HG02970 (cell line): ENCODE data around the gene ENOPH1.
"Not testable (repeated sequence)": the region's sequence is repeated elsewhere in the genome, so short reads cannot be mapped to it uniquely, and the experiment has no call there.

Experiments
- ATAC-seq: cut with Tn5 transposase; IDR thresholded peaks from one replicate; pipeline ENCODE4 v1.9.1; 2021; ENCODE audit warnings: mild to moderate bottlenecking, moderate library complexity, moderate number of reproducible peaks; ENCODE audit not compliant: unreplicated experiment, low FRiP score

ENOPH1 gene

DNA sequence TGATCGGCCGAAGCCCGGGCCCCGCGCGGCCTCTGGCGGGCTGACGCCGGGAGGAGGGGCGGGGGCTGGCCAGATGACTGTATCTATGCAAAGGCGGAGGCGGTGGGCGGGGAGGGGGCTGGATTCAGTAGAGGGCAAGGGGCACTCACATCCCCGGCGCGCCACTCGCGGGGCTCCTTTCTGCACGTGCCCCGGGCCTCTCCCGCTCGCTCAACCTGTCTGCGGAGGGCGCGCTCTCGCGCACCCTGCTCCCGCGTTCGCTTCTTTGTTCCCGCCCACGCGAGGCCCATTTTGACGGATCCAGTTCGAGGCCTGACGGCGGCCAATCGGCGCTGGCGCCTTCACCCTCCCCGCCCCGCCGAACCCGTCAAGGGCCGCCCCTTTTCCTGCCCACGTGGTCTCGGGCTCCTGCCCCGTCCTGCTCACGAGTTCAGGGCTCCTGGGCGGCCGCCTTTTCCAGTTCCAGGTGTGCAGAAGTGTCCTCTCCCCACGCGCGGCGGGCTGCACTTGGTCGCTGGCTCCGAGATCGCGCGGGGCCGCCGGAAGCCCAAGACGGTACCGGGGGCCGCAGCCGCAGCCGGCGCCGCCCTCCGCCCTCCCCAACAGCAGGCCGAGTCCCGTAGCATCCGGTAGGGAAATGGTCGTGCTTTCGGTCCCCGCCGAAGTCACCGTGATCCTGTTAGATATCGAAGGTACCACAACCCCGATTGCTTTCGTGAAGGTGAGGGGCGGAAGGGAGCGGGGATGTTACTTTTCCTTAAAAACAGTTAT lies at the start of gene ENOPH1, which contains the start of gene HNRNPDL:
Gene ENOPH1, plus strand, starts transcription at position 398 of the 771 bp plus-strand sequence. Its CDS starts 240 bp downstream, at position 638.
Gene HNRNPDL, minus strand, starts transcription at position 270 of the 771 bp plus-strand sequence. CDS start 772 bp downstream, outside the sequence.
- peak; percentile 65 for ATAC-seq

DNA sequence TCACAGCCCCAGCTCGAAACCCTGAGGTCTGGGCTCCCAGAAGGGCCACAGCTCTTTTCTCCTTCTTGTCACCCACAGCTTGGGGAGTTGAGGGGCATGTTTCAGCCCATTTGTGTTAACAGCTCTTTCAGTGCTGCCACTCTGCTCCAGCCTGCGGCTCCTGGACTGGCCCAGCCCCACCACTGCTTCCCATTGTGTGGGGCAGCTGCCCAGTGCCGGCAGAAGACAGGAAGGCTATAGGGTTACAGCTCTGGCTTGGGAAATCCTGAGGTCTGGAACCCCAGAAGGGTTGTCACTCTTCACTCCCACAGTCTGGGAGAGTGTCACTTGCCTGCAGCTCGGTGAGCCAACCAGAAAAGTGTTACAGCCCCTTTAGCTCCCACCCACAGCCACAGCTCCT lies 49.6 kb upstream of the ENOPH1 start:
- no peak for ATAC-seq

DNA sequence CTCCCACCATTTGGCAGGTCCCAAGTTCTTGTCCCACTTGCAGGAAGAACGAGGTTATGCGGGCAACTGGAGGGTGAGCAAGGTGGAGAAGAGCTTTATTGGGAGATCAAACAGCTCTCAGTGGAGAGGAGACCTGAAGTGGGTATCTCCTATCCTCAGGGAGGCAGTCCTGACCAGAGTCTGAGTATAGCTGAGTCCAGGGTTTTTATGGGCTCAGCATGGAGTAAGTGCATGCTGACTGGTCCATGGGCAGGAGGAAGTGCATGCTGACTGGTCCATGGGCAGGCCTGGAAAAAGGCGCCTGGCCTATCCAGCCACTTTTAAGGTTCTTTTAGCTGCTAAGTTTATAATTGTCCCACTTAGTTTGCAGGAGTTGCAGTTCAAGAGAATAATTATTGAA lies 49.2 kb upstream of the ENOPH1 start:
- no peak for ATAC-seq

DNA sequence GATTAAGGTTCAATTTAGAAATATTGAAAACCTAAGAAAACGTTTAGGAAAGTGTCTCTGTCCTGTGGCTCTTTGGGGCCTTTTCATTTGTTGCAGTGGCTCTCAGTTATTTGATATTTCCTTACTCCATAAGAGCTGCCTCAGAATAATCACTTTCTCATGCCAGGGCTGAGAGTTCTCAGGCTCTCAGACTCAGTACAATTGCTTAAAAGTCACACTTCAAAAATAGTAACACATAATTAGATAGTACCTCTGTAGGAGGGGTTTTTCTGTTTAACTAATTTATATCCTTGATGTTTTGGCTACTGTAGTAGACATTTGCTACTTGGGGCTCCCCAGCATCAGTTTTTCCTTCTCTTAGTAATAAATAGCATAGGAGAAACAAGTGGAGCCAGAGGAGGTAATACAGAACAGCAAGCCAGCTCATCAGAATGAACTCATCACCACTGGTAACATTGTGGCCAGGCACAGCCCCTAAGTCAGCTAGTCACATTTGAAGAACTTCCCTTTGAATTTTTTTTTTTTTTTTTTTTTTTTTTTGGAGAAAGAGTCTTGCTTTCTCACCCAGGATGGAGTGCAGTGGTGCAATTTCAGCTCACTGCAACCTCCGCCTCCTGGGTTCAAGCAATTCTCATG lies 48.6 kb upstream of the ENOPH1 start:
- ATAC-seq: no peak

DNA sequence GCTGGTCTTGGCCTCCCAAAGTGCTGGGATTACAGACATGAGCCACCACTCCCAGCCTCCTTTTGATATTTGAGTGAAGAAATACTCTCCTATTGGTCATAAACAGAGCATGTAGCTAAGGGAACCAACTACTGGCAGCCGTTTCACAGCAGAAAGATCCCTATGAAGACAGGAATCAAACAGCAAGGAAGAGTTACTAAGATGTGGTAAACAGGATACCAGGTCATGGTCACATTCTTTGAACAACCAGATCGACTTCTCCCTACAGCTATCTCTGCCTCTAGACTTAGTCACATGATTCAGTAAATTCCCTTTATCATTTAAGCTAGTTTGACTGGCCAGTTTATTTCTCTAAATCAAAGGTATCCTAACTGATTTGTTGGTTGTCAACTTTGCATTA lies 47.6 kb upstream of the ENOPH1 start:
- ATAC-seq: no peak

DNA sequence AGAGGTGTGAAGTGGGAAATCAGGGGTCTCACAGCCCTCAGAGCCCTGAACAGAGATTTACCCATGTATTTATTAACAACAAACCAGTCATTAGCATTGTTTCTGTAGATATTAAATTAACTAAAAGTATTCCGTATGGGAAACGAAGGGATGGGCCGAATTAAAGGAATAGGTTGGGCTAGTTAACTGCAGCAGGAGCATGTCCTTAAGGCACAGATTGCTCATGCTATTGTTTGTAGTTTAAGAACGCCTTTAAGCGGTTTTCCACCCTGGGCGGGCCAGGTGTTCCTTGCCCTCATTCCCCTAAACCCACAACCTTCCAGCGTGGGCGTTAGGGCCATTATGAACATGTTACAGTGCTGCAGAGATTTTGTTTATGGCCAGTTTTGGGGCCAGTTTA lies 44.1 kb upstream of the ENOPH1 start:
- ATAC-seq: not testable (repeated sequence)

DNA sequence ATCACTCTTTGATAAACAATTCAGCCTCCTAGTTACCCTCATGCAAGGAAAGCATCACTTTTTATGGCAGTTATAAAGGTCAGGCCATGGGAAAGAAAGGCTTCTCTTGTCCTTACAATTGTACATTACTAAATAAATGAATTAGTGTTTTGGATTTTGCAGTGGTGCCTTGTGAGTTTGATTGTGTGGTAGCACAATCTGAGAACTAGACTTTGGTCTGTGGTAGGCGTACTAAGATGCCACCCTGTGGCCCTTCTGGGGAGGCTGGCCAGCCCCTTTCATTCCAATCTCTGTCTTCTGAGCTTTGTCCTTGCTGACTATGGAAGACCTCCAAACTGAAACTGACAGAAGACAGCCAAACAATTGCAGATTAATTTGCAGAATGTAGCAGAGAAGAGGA lies 42.0 kb upstream of the ENOPH1 start:
- no peak for ATAC-seq

DNA sequence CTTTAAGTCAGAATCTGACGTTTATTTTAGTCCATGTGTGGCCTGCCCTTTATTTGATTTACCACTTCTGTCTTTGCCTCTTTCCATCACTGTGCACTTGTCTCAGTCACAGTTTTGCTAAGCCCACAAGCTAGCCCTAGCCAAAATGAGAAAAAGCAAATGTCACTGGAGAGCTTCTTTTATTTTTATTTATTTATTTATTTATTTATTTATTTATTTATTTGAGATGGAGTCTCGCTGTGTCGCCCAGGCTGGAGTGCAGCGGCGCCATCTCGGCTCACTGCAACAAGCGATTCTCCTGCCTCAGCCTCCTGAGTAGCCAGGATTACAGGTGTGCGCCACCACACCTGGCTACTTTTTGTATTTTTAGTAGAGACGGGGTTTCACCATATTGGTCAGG lies 40.3 kb upstream of the ENOPH1 start:
- ATAC-seq: not testable (repeated sequence)

DNA sequence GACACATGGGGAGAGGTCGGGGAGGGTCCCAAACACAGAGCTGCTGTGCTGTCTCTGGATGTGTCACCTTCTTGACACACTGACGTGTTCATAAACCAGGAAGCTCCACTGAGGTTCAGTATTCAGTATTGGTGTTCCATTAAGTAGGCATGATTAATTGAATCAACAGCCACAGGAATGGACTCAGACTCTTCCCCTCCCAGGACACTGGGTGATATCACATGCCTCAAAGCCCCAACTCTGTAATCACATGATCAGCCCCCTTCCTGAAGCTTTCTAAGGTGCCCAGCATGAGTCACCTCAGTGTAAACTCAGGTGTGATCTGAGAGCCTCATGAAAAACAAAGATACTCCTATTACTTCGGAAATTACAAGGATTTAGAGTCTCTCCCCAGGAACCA lies 35.5 kb upstream of the ENOPH1 start:
- no peak for ATAC-seq

DNA sequence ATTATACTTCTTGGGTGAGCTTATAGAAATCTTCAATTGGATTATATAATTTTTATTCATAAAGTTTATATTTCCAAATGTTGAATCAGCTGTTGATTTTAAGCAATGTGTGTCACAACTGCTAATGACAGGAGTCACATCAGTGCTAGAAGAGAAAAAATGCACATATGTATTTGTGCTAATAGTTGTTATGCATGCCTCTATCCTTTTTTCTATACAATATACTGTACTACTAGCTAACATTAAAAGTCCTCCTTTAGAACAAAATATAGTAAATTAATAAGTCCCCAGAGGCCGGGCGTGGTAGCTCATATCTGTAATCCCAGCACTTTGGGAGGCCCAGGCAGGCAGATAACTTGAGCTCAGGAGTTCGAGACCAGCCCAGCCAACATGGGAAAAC lies 32.9 kb upstream of the ENOPH1 start:
- no peak for ATAC-seq

DNA sequence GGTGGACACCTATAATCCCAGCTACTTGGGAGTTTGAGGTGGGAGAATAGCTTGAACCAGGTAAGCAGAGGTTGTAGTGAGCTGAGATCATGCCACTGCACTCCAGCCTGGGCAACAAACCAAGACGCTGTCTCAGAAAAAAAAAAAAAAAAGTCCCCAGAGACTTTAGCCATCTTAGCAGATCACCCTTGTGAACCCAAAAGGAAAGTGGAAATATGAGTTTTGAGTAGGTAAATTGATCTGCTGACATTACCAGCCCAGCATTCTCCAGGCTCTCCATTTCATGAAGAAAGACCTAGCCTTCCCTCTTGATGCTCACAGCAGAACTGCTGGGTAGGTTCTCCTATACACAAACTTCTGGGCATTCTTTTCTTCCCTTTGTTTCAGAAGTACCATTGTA lies 32.1 kb upstream of the ENOPH1 start:
- no peak for ATAC-seq

DNA sequence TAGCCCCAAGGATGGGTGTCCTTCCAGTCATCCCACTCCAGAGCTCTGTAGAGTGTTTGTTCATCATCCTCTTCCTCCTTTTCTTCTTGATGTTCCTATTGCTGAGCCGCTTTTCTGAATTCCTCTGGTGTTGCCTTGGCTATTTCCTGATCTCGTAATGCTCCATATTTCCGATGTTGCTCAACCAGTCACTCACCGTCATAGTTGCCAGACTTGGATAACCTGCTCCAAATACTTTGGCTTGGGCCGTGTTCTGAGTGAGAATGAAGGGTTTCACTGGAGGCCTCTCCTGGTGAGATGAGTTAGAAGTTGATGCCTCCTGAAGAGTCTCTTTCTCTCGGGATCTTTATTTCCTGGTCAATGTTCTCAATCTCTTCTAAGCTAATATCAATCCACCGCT lies 28.8 kb upstream of the ENOPH1 start:
- ATAC-seq: no peak

DNA sequence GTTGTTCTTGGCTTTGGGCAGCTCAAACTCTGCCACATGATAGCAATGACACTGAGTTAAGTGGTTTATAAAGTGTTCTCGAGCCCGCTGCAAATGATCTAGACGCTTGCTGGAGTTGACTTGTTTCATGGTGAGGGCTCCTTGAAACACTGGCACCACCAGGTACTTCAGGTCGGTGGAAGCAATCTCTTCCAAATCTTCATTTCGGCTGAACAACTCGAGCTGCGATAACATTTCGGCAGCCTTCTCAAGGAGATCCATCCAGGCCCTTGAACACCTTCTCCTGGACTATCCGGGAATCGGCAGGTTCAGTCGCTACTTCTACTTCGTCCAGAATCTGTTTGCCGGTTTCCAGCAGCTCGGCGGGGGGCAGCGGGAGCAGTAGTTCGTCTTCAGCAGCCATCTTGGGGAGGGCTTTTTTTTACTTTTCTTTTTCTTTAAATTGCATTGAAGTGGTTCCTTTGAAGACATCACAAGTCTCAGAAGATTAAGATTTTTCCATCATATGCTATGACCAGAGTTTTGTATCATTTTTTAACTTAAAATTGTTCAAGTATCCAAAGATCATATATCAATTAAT lies 28.1 kb upstream of the ENOPH1 start:
- no peak for ATAC-seq

DNA sequence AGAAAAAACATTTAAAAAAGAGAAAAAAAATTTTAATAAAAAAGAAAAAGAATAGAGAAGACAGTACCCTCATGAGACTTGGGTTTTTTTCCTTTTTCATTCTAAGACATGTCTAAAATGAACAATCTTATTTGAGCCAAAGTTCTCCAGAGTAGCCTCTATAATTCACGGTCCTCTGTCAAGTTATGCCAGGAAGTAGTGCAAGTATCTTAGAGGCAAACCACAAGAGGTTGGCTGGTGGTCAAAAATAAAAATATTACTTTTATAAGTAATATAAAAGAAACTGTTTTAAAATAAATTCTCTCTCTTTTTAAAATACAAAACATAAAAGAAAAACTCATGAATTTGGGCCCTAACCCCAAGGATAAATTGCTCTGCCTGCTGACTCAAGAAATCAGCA lies 26.7 kb upstream of the ENOPH1 start:
- ATAC-seq: no peak

DNA sequence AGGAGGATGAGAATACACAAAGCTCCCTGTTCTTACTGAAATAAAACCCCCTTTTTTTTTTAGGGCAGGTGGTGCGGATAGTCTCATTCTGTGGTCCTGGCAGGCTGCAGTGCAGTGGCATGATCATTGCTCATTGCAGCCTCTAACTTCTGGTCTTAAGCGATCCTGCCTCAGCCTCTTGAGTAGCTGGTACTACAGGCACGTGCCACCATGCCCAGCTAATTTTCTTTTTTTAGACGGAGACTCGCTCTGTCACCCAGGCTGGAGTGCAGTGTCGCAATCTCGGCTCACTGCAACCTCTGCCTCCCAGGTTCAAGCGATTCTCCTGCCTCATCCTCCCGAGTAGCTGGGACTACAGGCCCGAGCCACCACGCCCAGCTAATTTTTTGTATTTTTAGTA lies 15.3 kb upstream of the ENOPH1 start:
- not testable (repeated sequence) for ATAC-seq

DNA sequence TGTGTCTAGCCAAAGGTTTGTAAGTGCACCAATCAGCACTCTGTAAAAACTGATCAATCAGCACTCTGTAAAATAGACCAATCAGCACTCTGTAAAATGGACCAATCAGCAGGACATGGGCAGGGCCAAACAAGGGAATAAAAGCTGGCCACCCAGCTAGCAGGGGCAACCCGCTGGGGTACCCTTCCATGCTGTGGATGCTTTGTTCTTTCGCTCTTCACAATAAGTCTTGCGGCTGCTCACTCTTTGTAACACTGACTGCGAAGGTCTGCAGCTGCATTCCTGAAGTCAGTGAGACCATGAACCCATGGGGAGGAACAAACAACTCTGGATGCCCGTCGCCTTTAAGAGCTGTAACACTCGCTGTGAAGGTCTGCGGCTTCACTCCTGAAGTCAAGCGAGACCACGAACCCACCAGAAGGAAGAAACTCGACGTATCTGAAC lies 14.4 kb upstream of the ENOPH1 start:
- ATAC-seq: no peak

DNA sequence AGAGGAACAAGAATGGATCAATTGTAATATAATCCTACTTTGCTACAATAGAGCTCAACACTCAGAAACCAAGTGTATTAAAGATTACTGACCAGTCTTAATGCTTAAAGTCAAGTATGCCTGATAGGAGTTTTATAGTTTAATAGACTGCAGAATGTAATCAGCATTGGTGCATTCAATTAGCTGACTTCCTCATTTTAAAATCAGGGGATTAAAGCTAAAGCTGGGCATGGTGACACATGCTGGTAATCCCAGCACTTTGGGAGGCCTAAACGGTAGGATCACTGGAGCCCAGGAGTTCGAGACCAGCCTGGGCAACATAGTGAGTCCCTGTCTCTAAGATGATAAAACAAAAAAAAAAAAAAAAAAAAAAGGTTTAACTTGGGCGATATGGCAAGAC lies 10.9 kb upstream of the ENOPH1 start:
- ATAC-seq: no peak

DNA sequence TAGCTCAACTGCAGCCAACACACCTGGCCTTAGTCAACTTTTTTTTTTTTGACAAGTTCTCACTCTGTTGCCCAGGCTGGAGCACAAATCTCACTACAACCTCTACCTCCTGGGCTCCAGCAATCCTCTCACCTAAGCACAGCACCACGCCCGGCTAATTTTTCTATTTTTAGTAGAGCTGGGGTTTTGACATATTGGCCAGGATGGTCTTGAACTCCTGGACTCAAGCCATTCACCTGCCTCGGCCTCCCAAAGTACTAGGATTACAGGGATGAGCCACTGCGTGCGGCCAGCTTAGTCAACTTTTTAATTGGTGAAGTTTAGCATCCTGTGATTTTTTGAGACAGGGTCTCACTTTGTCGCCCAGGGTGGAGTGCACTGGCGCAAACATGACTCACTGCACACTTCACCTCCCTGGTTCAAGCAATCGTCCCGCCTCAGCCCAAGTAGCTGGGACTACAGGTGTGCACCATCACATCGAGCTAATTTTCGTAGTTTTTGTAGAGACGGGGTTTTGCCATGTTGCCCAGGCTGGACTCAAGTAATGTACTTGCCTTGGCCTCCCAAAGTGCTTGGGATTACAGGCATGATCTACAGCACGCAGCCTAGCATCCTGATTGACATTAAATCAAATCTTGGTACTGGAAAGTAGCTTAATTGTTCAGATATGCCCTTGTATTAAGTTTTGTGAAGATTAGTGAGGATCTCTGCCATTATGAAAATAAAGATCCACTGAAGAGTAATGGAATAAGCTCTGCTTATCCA lies 8.4 kb upstream of the ENOPH1 start:
- ATAC-seq: no peak

DNA sequence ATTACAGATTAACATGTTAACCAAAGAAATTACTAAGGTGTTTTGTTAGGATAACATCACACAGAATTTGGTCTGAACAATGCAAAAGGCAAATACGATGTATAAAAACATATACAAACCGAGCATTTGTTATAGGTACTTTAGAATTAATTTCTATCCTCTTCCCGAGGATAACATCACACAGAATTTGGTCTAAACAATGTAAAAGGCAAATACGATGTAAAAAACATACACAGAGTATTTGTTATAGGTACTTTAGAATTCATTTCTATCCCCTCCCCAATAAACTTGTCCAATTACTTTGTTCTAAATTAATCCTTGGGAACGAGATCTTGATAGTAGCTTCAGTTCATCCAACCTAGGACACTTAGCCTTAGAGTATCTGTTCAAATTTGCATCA lies 7.8 kb upstream of the ENOPH1 start:
- ATAC-seq: no peak

DNA sequence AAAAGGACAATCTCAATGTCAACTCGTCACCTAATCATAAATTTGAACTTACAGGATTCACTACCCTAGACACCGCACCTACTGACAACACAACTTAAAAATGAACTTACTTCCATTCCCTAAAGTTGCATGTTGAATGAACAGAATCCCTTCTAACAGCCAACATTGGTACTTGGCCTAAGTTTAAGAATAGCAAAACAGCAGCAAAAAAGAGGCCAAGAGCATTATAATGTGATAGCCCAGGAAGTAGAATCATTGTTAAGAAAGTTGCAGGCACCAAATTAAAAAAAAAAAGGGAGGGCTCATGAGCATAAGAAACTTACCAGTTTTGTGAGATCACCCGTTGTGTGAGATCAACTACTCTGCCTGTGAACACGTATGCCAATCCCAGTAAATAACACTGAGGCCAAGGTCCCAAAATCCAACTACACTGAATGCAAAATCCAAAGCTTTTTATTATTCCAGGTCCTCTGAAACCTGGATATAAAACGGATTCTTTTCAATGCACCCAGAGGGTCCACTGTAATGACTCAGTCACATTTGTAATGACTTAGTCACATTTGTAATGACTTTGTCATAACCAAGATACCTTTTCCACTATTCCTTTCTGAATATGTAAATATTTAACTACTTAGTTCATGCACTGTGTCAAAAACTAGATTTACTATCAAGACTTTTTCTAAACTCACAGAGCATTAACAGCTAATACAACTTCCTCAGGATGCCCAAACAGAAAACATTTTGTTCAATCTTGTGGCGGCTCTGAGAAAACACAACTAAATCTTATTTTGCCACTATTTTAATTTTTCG lies 6.9 kb upstream of the ENOPH1 start:
- ATAC-seq: no peak
